HEK293 (cell line): ENCODE data around the gene YARS2.

Source experiments
- CTCF ChIA-PET: fragments of 350-600 bp; formaldehyde crosslinking; extraction: SDS; loops from one replicate; lab custom pipeline; 2021; ENCODE audit warnings: antibody characterized with exemption; lab: Yijun Ruan, JAX
- POLR2A ChIA-PET: fragments of 300-600 bp; formaldehyde crosslinking; extraction: SDS; loops from one replicate; lab custom pipeline; 2020; ENCODE audit warnings: antibody characterized with exemption, inconsistent platforms; lab: Yijun Ruan, JAX
- H3K27ac ChIP-seq: fragments of 200-500 bp; sonication (Bioruptor generic); 2 replicates; pipeline ENCODE4 v1.5.1; 2014; ENCODE audit warnings: low read depth, low read length, control low read depth, inconsistent platforms; ENCODE audit errors: extremely low read depth
- H3K36me3 ChIP-seq, 2 experiments: fragments of 200-500 bp in 1 of 2; sonication (Bioruptor generic) in 1 of 2; 1 replicate in 1 of 2; 2 replicates in 1 of 2; pipeline ENCODE4 v1.5.1; 2014 to 2017; ENCODE audit warnings: inconsistent platforms in 2 of 2, low read length in 2 of 2; ENCODE audit not compliant: control insufficient read depth in 2 of 2, insufficient read depth in 1 of 2
- H3K4me1 ChIP-seq: fragments of 200-500 bp; sonication (Bioruptor generic); 2 replicates; pipeline ENCODE4 v1.5.1; 2014; ENCODE audit warnings: mild to moderate bottlenecking, low read length, inconsistent platforms; ENCODE audit not compliant: control insufficient read depth, insufficient read depth
- H3K4me3 ChIP-seq: 2 replicates; pipeline ENCODE4 v1.5.1; 2011; ENCODE audit warnings: low read depth, mild to moderate bottlenecking, control low read depth, low read length, moderate library complexity
- H3K9me3 ChIP-seq: fragments of 200-500 bp; sonication (Bioruptor generic); 2 replicates; pipeline ENCODE4 v1.5.1; 2014; ENCODE audit warnings: low read depth, low read length, inconsistent platforms; ENCODE audit not compliant: control insufficient read depth, insufficient read depth
- BCL11B ChIP-seq: fragments of 450-650 bp; formaldehyde crosslinking; IDR thresholded peaks from 2 replicates; pipeline ENCODE4 v1.5.1; 2016; ENCODE audit warnings: low read depth, missing biosample characterization, missing genetic modification characterization
- EGR2 ChIP-seq: fragments of 450-650 bp; formaldehyde crosslinking; IDR thresholded peaks from 2 replicates; pipeline ENCODE4 v1.5.1; 2016; ENCODE audit warnings: low read depth, missing biosample characterization, missing genetic modification characterization
- HOXD13 ChIP-seq: sonication (generic); formaldehyde crosslinking; IDR thresholded peaks from 2 replicates; pipeline ENCODE4 v1.8.0; 2022; ENCODE audit warnings: missing genetic modification reagents, borderline replicate concordance
- PRDM4 ChIP-seq: fragments of 450-650 bp; formaldehyde crosslinking; IDR thresholded peaks from 2 replicates; pipeline ENCODE4 v1.5.1; 2017; ENCODE audit warnings: missing biosample characterization, missing genetic modification characterization
- REST ChIP-seq: fragments of 450-650 bp; formaldehyde crosslinking; IDR thresholded peaks from 2 replicates; pipeline ENCODE4 v1.5.1; 2016; ENCODE audit warnings: missing biosample characterization, missing genetic modification characterization
- YY2 ChIP-seq: fragments of 450-650 bp; formaldehyde crosslinking; IDR thresholded peaks from 2 replicates; pipeline ENCODE4 v1.5.1; 2016; ENCODE audit warnings: missing biosample characterization, missing genetic modification characterization
- ZBTB21 ChIP-seq: fragments of 450-650 bp; formaldehyde crosslinking; IDR thresholded peaks from 2 replicates; pipeline ENCODE4 v1.5.1; 2017; ENCODE audit warnings: missing biosample characterization, missing genetic modification characterization
- ZNF214 ChIP-seq: fragments of 450-650 bp; formaldehyde crosslinking; IDR thresholded peaks from 2 replicates; pipeline ENCODE4 v1.5.1; 2017; ENCODE audit warnings: missing biosample characterization, mild to moderate bottlenecking, missing genetic modification characterization, borderline replicate concordance
- ZNF324 ChIP-seq: fragments of 450-650 bp; formaldehyde crosslinking; IDR thresholded peaks from 2 replicates; pipeline ENCODE4 v1.5.1; 2016; ENCODE audit warnings: missing biosample characterization, missing genetic modification characterization
- ZNF449 ChIP-seq: fragments of 450-650 bp; formaldehyde crosslinking; IDR thresholded peaks from 2 replicates; pipeline ENCODE4 v1.5.1; 2017; ENCODE audit warnings: missing biosample characterization, mild to moderate bottlenecking, missing genetic modification characterization, moderate library complexity
- ZNF473 ChIP-seq: fragments of 450-650 bp; formaldehyde crosslinking; IDR thresholded peaks from 2 replicates; pipeline ENCODE4 v1.5.1; 2017; ENCODE audit warnings: missing biosample characterization, missing genetic modification characterization
- ZNF639 ChIP-seq: fragments of 450-650 bp; formaldehyde crosslinking; IDR thresholded peaks from 2 replicates; pipeline ENCODE4 v1.5.1; 2016; ENCODE audit warnings: missing biosample characterization, missing genetic modification characterization
- ZNF701 ChIP-seq: fragments of 450-650 bp; formaldehyde crosslinking; IDR thresholded peaks from 2 replicates; pipeline ENCODE4 v1.5.1; 2016; ENCODE audit warnings: missing biosample characterization, missing genetic modification characterization
- ZNF704 ChIP-seq: fragments of 450-650 bp; formaldehyde crosslinking; IDR thresholded peaks from 2 replicates; pipeline ENCODE4 v1.5.1; 2016; ENCODE audit warnings: missing biosample characterization, missing genetic modification characterization

The YARS2 gene

GRCh38 chr12:32755654-32756475 lies at the start of gene YARS2 (continued):
- no peak; the same call in 1 of the 2 replicates for TF ChIP-seq ZNF639 (tag by site-specific recombination)

- CTCF ChIA-PET, result no interaction called here
- Histone ChIP-seq H3K36me3 (peaks cover 0 to 10% of the 10 kb centered on the region in 2 experiments; a peak in 2 of 3 replicates), H3K9me3 (no peaks in the 10 kb centered on the region), H3K4me3 (no peak overlapping the region), H3K4me1 (no peaks in the 10 kb centered on the region)
- POLR2A ChIA-PET, result no interaction called here
- TF ChIP-seq ZNF704 (tag by site-specific recombination), result no peak
- TF ChIP-seq ZBTB21, result no peak
- no peak for TF ChIP-seq ZNF449
- TF ChIP-seq ZNF324 (tag by site-specific recombination), result no peak
- no peak for TF ChIP-seq ZNF214 (tag by site-specific recombination)
- TF ChIP-seq EGR2, result no peak
- no peak for TF ChIP-seq PRDM4 (tag by site-specific recombination)
- TF ChIP-seq YY2 (tag by site-specific recombination), result no peak
- TF ChIP-seq HOXD13 (CRISPR knock-in tag), result no peak
- TF ChIP-seq BCL11B (tag by site-specific recombination), result no peak
- TF ChIP-seq ZNF701 (tag by site-specific recombination), result no peak
- TF ChIP-seq ZNF473 (tag by site-specific recombination), result no peak
- TF ChIP-seq REST (tag by site-specific recombination), result no peak
- TF ChIP-seq, all 188 proteins: peak for 0
- H3K27ac ChIP-seq, result no peak overlapping the region
These were observed 48.6 kb upstream of the YARS2 start for GRCh38 chr12:32804301-32804700.
